ENCODE measurements around the gene BABAM2. TPM values are rescaled to one million over a fixed set of nuclear protein-coding genes. Genes with fewer than 3 reads are reported as not detected.
A peak's percentile ranks its signal among the peaks of the same experiment; 100 is the strongest.

The BABAM2 gene
- total RNA-seq, 1 donor from 2014 or later: 28.5 TPM

DNA sequence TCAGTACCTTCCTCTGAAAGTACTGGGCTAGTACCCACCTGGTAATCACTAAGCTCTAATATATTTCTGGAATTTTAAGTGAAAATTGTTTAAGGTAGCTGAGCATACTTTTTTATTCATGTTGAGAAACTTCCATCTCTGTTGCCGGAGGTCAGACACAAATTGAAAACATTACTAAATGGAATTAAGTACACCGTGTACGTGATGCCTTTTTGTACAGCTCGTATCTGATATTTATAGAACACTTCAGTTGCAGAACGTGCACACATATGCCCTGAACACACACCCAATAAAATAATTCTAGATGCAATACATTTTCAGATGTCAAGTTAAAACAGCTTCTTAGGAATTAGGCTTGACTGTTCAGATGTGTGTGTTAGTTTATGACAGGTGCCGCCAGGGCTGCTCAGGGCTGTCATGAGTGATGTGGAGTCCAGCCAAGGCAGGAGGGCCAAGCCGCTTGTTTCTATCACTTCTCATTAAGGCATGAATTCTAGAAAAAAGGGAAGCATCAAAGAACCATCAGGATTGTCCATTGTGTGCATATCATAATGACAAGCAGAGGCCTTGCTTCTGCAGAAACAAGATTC is 421.2 kb downstream of the BABAM2 start:
- H3K9me3 ChIP-seq (ENCODE audit: insufficient read depth, low read depth, low read length): no peaks in the 10 kb centered on the region
- DNase-seq (ENCODE audit: low read depth) (no peak), FAIRE-seq (no peak)
- H3K9ac ChIP-seq (ENCODE audit: low read length): no peak overlapping the region
- H3K4me1 ChIP-seq (ENCODE audit: insufficient read depth, low read length): peaks cover 5% of the 10 kb centered on the region
- Mint-ChIP-seq H3K4me1 (ENCODE audit: low read depth, unreplicated experiment) (peaks cover 20% of the 10 kb centered on the region), H3K27ac (ENCODE audit: unreplicated experiment) (no peak overlapping the region), H3K9me3 (ENCODE audit: unreplicated experiment) (no peaks in the 10 kb centered on the region), H3K27me3 (ENCODE audit: low read depth, unreplicated experiment) (no peaks in the 10 kb centered on the region), H3K4me3 (ENCODE audit: unreplicated experiment) (no peak overlapping the region), H3K36me3 (ENCODE audit: low read depth, unreplicated experiment) (peaks cover 11% of the 10 kb centered on the region)
- no peak overlapping the region for H2AFZ ChIP-seq (ENCODE audit: low read depth, low read length)
- peaks cover 5% of the 10 kb centered on the region for H3K36me3 ChIP-seq (ENCODE audit: insufficient read depth, low read length)
- no peak overlapping the region for H3K4me2 ChIP-seq (ENCODE audit: low read length)
- H3K27ac ChIP-seq (ENCODE audit: low read depth, low read length): no peak overlapping the region
- no peak overlapping the region for H3K4me3 ChIP-seq (ENCODE audit: insufficient read depth, low read depth, low read length)
- TF ChIP-seq EZH2 (IDR thresholded peaks at IDR 0.05; ENCODE audit: insufficient read depth, low read length): no peak
- TF ChIP-seq, protein P1, sequence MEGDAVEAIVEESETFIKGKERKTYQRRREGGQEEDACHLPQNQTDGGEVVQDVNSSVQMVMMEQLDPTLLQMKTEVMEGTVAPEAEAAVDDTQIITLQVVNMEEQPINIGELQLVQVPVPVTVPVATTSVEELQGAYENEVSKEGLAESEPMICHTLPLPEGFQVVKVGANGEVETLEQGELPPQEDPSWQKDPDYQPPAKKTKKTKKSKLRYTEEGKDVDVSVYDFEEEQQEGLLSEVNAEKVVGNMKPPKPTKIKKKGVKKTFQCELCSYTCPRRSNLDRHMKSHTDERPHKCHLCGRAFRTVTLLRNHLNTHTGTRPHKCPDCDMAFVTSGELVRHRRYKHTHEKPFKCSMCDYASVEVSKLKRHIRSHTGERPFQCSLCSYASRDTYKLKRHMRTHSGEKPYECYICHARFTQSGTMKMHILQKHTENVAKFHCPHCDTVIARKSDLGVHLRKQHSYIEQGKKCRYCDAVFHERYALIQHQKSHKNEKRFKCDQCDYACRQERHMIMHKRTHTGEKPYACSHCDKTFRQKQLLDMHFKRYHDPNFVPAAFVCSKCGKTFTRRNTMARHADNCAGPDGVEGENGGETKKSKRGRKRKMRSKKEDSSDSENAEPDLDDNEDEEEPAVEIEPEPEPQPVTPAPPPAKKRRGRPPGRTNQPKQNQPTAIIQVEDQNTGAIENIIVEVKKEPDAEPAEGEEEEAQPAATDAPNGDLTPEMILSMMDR (IDR thresholded peaks at IDR 0.05; ENCODE audit: insufficient read depth, low read depth, low read length): no peak
- no peaks in the 10 kb centered on the region for H3K79me2 ChIP-seq (ENCODE audit: insufficient read depth, low read length)
- H3K27me3 ChIP-seq (ENCODE audit: insufficient read depth, low read length): no peaks in the 10 kb centered on the region
- no peaks in the 10 kb centered on the region for H4K20me1 ChIP-seq (ENCODE audit: insufficient read depth, low read length)

DNA sequence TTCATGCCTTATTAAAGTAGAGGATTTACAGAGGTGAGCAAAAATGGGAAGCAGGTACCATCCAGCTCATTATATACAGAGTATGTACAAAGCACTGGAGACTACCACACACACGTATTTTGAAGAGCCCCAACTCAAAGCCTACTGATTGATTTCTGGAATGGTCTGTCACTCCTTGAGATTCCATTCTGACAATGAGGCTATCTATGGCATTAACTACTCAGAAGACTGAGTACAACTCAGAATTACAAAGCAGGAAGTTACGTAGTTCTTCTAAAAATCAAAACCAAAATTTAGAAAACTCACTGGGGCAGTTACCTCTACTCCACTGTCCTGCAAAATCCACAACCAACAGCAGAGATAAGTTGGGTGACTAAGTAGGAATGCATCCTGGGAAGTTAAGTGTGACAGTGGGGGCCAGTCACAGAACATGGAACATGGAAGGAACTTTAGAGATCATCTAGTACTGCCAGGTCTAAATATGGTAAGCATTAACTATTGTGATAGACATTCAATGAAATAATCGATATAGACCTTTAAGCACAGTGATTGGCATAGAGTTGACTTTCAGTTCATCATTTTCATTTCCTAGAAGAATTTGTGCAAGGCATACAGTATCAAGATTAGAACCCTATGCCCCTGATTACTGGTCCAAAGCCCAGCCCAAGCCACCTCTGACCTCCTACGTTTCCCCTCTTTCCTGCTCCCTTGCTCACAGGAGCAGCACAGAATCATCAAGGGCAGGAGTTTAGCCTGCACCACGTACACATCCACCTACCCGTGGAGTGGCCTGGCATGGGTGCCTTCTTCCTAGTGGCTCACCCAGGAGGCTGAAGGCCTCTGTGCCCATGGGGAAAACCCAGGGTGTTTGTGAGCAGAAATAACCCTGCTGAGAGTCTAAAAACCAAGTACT is 422.0 kb downstream of the BABAM2 start:
- H3K27me3 Mint-ChIP-seq (ENCODE audit: low read depth, unreplicated experiment): peaks cover under 1% of the 10 kb centered on the region
- H3K4me1 Mint-ChIP-seq (ENCODE audit: low read depth, unreplicated experiment): peaks cover 22% of the 10 kb centered on the region
- peak overlapping the region; percentile 82 for H3K27ac Mint-ChIP-seq (ENCODE audit: unreplicated experiment)

More for the DNA sequence above, 422.0 kb downstream of the BABAM2 start:
- Histone ChIP-seq H3K9ac (ENCODE audit: low read length) (no peak overlapping the region), H4K20me1 (ENCODE audit: insufficient read depth, low read length) (no peaks in the 10 kb centered on the region), H3K4me1 (ENCODE audit: insufficient read depth, low read length) (peaks cover 5% of the 10 kb centered on the region), H3K79me2 (ENCODE audit: insufficient read depth, low read length) (no peaks in the 10 kb centered on the region), H3K27me3 (ENCODE audit: insufficient read depth, low read length) (no peaks in the 10 kb centered on the region), H3K27ac (ENCODE audit: low read depth, low read length) (peak overlapping the region; percentile 65), H2AFZ (ENCODE audit: low read depth, low read length) (no peak overlapping the region), H3K36me3 (ENCODE audit: insufficient read depth, low read length) (peaks cover 5% of the 10 kb centered on the region), H3K4me3 (ENCODE audit: insufficient read depth, low read depth, low read length) (no peak overlapping the region), H3K4me2 (ENCODE audit: low read length) (no peak overlapping the region), H3K9me3 (ENCODE audit: insufficient read depth, low read depth, low read length) (no peaks in the 10 kb centered on the region)
- DNase-seq (ENCODE audit: low read depth) (no peak), FAIRE-seq (no peak)
- H3K9me3 Mint-ChIP-seq (ENCODE audit: unreplicated experiment): no peaks in the 10 kb centered on the region
- H3K36me3 Mint-ChIP-seq (ENCODE audit: low read depth, unreplicated experiment): peaks cover 11% of the 10 kb centered on the region
- TF ChIP-seq, protein P1 (IDR thresholded peaks at IDR 0.05; ENCODE audit: insufficient read depth, low read depth, low read length): no peak
- no peak for TF ChIP-seq EZH2 (IDR thresholded peaks at IDR 0.05; ENCODE audit: insufficient read depth, low read length)
- peak overlapping the region; percentile 3 for H3K4me3 Mint-ChIP-seq (ENCODE audit: unreplicated experiment)
